Activated naive CD4-positive, alpha-beta T cell treated with anti-CD3 and anti-CD28 coated beads, Interleukin-2, amount 10 ng/mL, durations not matched to agents 7 days and 5 days (primary cell): ENCODE results near the gene FTCD.

Source experiments
- CTCF ChIA-PET: fragments of 350-600 bp; sonication (Branson Sonifier 250); formaldehyde crosslinking; loops from one replicate; lab custom pipeline; 2021; ENCODE audit warnings: antibody characterized with exemption; lab: Charles Lee
- DNase-seq: peaks from one replicate; pipeline ENCODE4 v3.0.0-alpha.2; 2020
- H3K27ac Mint-ChIP-seq: one replicate; pipeline ENCODE4 v1.8.0; 2021; ENCODE audit warnings: mild to moderate bottlenecking, moderate library complexity, mixed read lengths
- H3K27me3 Mint-ChIP-seq: one replicate; pipeline ENCODE4 v1.8.0; 2021; ENCODE audit warnings: mild to moderate bottlenecking, mixed read lengths
- H3K36me3 Mint-ChIP-seq: one replicate; pipeline ENCODE4 v1.8.0; 2021; ENCODE audit warnings: mixed read lengths
- H3K4me1 Mint-ChIP-seq: one replicate; pipeline ENCODE4 v1.8.0; 2021; ENCODE audit warnings: mixed read lengths
- H3K4me3 Mint-ChIP-seq: one replicate; pipeline ENCODE4 v1.8.0; 2021; ENCODE audit warnings: mild to moderate bottlenecking, moderate library complexity, mixed read lengths
- H3K9me3 Mint-ChIP-seq: one replicate; pipeline ENCODE4 v1.8.0; 2021; ENCODE audit warnings: mixed read lengths

The FTCD gene

GRCh38 chr21:46168659-46169386 lies 13.4 kb upstream of the FTCD start:
- H3K9me3 Mint-ChIP-seq, result peaks cover 11% of the 10 kb centered on the region
- CTCF ChIA-PET, result no interaction called here
- DNase-seq, result no peak
- H3K27ac Mint-ChIP-seq, result no peak overlapping the region
- H3K36me3 Mint-ChIP-seq, result peaks cover 1% of the 10 kb centered on the region
- peaks cover 17% of the 10 kb centered on the region for H3K27me3 Mint-ChIP-seq
- no peak overlapping the region for H3K4me3 Mint-ChIP-seq
- peaks cover 9% of the 10 kb centered on the region for H3K4me1 Mint-ChIP-seq

GRCh38 chr21:46168238-46168637 lies 12.9 kb upstream of the FTCD start:
- Mint-ChIP-seq H3K36me3 (peaks cover 2% of the 10 kb centered on the region), H3K4me3 (no peak overlapping the region), H3K9me3 (peaks cover 7% of the 10 kb centered on the region), H3K4me1 (peaks cover 9% of the 10 kb centered on the region), H3K27me3 (peaks cover 13% of the 10 kb centered on the region), H3K27ac (no peak overlapping the region)
- DNase-seq, result no peak
- CTCF ChIA-PET, result no interaction called here

- Mint-ChIP-seq H3K36me3 (peaks cover 6% of the 10 kb centered on the region), H3K27ac (no peak overlapping the region), H3K9me3 (peaks cover 3% of the 10 kb centered on the region), H3K27me3 (peaks cover 26% of the 10 kb centered on the region), H3K4me3 (no peak overlapping the region), H3K4me1 (peaks cover 2% of the 10 kb centered on the region)
- CTCF ChIA-PET, result no interaction called here
- DNase-seq, result no peak
These were observed 9.7 kb upstream of the FTCD start for GRCh38 chr21:46165098-46165497.

GRCh38 chr21:46163380-46163779 lies 8.0 kb upstream of the FTCD start:
- CTCF ChIA-PET, result no interaction called here
- Mint-ChIP-seq H3K36me3 (peaks cover 6% of the 10 kb centered on the region), H3K4me1 (no peaks in the 10 kb centered on the region), H3K9me3 (peaks cover 3% of the 10 kb centered on the region), H3K27me3 (peaks cover 26% of the 10 kb centered on the region), H3K4me3 (no peak overlapping the region), H3K27ac (peak overlapping the region; percentile 49)
- DNase-seq, result no peak

- peaks cover 6% of the 10 kb centered on the region for H3K36me3 Mint-ChIP-seq
- CTCF ChIA-PET, result no interaction called here
- H3K9me3 Mint-ChIP-seq, result peaks cover 3% of the 10 kb centered on the region
- H3K4me1 Mint-ChIP-seq, result no peaks in the 10 kb centered on the region
- DNase-seq, result peak; percentile 4
- H3K4me3 Mint-ChIP-seq, result no peak overlapping the region
- H3K27ac Mint-ChIP-seq, result no peak overlapping the region
- peaks cover 29% of the 10 kb centered on the region for H3K27me3 Mint-ChIP-seq
These were observed 6.5 kb upstream of the FTCD start for GRCh38 chr21:46161633-46162592.

GRCh38 chr21:46160907-46161632 lies 5.7 kb upstream of the FTCD start:
- DNase-seq, result peak; percentile 32
- Mint-ChIP-seq H3K4me3 (no peak overlapping the region), H3K27me3 (peaks cover 29% of the 10 kb centered on the region), H3K4me1 (no peaks in the 10 kb centered on the region), H3K9me3 (peaks cover 3% of the 10 kb centered on the region), H3K27ac (no peak overlapping the region), H3K36me3 (peaks cover 5% of the 10 kb centered on the region)
- CTCF ChIA-PET, result no interaction called here

GRCh38 chr21:46160657-46160906 lies 5.2 kb upstream of the FTCD start:
- Mint-ChIP-seq H3K9me3 (peaks cover 3% of the 10 kb centered on the region), H3K4me3 (no peak overlapping the region), H3K36me3 (peaks cover 5% of the 10 kb centered on the region), H3K4me1 (no peaks in the 10 kb centered on the region), H3K27ac (no peak overlapping the region), H3K27me3 (peaks cover 29% of the 10 kb centered on the region)
- DNase-seq, result no peak
- CTCF ChIA-PET, result no interaction called here

GRCh38 chr21:46159841-46160656 lies 4.7 kb upstream of the FTCD start:
- CTCF ChIA-PET, result no interaction called here
- no peak overlapping the region for H3K4me3 Mint-ChIP-seq

GRCh38 chr21:46159390-46159789 lies 4.0 kb upstream of the FTCD start:
- H3K4me3 Mint-ChIP-seq, result no peak overlapping the region
- DNase-seq, result no peak
- no peaks in the 10 kb centered on the region for H3K4me1 Mint-ChIP-seq
- peaks cover 5% of the 10 kb centered on the region for H3K36me3 Mint-ChIP-seq
- peak overlapping the region; percentile 5 for H3K27ac Mint-ChIP-seq
- CTCF ChIA-PET, result no interaction called here
- peaks cover 3% of the 10 kb centered on the region for H3K9me3 Mint-ChIP-seq
- peaks cover 26% of the 10 kb centered on the region for H3K27me3 Mint-ChIP-seq

More at GRCh38 chr21:46159841-46160656, 4.7 kb upstream of the FTCD start:
- no peaks in the 10 kb centered on the region for H3K4me1 Mint-ChIP-seq
- DNase-seq, result peak; percentile 16
- H3K27ac Mint-ChIP-seq, result no peak overlapping the region
- H3K9me3 Mint-ChIP-seq, result peaks cover 3% of the 10 kb centered on the region
- peaks cover 5% of the 10 kb centered on the region for H3K36me3 Mint-ChIP-seq
- peaks cover 29% of the 10 kb centered on the region for H3K27me3 Mint-ChIP-seq

GRCh38 chr21:46158666-46159300 lies 3.4 kb upstream of the FTCD start:
- Mint-ChIP-seq H3K9me3 (peaks cover 3% of the 10 kb centered on the region), H3K27me3 (peaks cover 21% of the 10 kb centered on the region), H3K4me1 (no peaks in the 10 kb centered on the region), H3K36me3 (peaks cover 5% of the 10 kb centered on the region), H3K27ac (no peak overlapping the region), H3K4me3 (no peak overlapping the region)
- no peak for DNase-seq
- CTCF ChIA-PET, result no interaction called here

- peaks cover 21% of the 10 kb centered on the region for H3K27me3 Mint-ChIP-seq
- H3K36me3 Mint-ChIP-seq, result peaks cover 3% of the 10 kb centered on the region
- CTCF ChIA-PET, result no interaction called here
- no peak overlapping the region for H3K27ac Mint-ChIP-seq
- H3K4me1 Mint-ChIP-seq, result no peaks in the 10 kb centered on the region
- no peaks in the 10 kb centered on the region for H3K9me3 Mint-ChIP-seq
- H3K4me3 Mint-ChIP-seq, result no peak overlapping the region
- no peak for DNase-seq
These were observed 2.6 kb upstream of the FTCD start for GRCh38 chr21:46157987-46158451.

GRCh38 chr21:46157396-46157986 lies 2.1 kb upstream of the FTCD start:
- Mint-ChIP-seq H3K4me3 (no peak overlapping the region), H3K4me1 (no peaks in the 10 kb centered on the region), H3K36me3 (no peaks in the 10 kb centered on the region), H3K27ac (peak overlapping the region; percentile 45), H3K9me3 (no peaks in the 10 kb centered on the region), H3K27me3 (peaks cover 16% of the 10 kb centered on the region)
- CTCF ChIA-PET, result no interaction called here
- peak; percentile 8 for DNase-seq

- CTCF ChIA-PET, result no interaction called here
- H3K4me1 Mint-ChIP-seq, result no peaks in the 10 kb centered on the region
- H3K27ac Mint-ChIP-seq, result no peak overlapping the region
- H3K36me3 Mint-ChIP-seq, result no peaks in the 10 kb centered on the region
- H3K9me3 Mint-ChIP-seq, result no peaks in the 10 kb centered on the region
- peak; percentile 5 for DNase-seq
- H3K4me3 Mint-ChIP-seq, result no peak overlapping the region
- peaks cover 11% of the 10 kb centered on the region for H3K27me3 Mint-ChIP-seq
These were observed 1.3 kb upstream of the FTCD start for GRCh38 chr21:46156678-46157077.
